KMS-11 (cell line): ENCODE measurements around the gene PLCB4.

Source experiments
- H2AFZ ChIP-seq: fragments of 200-600 bp; sonication (generic); 2 replicates; pipeline ENCODE4 v1.6.1; 2016; ENCODE audit warnings: antibody characterized with exemption, mixed run types, low read depth
- H3K27ac ChIP-seq: fragments of 200-600 bp; sonication (generic); 2 replicates; pipeline ENCODE4 v1.6.1; 2016; ENCODE audit warnings: mild to moderate bottlenecking, mixed run types
- H3K27me3 ChIP-seq: fragments of 200-600 bp; sonication (generic); 2 replicates; pipeline ENCODE4 v1.6.1; 2017; ENCODE audit warnings: mild to moderate bottlenecking, low read depth, mixed run types, moderate library complexity; ENCODE audit not compliant: insufficient read depth
- H3K36me3 ChIP-seq: fragments of 200-600 bp; sonication (generic); 2 replicates; pipeline ENCODE4 v1.6.1; 2017; ENCODE audit warnings: mild to moderate bottlenecking, mixed run types; ENCODE audit not compliant: insufficient read depth
- H3K4me1 ChIP-seq: fragments of 200-600 bp; sonication (generic); 2 replicates; pipeline ENCODE4 v1.6.1; 2016; ENCODE audit warnings: mild to moderate bottlenecking, low read depth, mixed run types; ENCODE audit not compliant: poor library complexity, severe bottlenecking
- H3K4me2 ChIP-seq: fragments of 200-600 bp; sonication (generic); 2 replicates; pipeline ENCODE4 v1.7.0; 2016; ENCODE audit warnings: mild to moderate bottlenecking, mixed run types
- H3K4me3 ChIP-seq: fragments of 200-600 bp; sonication (generic); IDR thresholded peaks from 2 replicates; pipeline ENCODE4 v1.6.1; 2017; ENCODE audit warnings: low read depth, low read length, mixed read lengths; ENCODE audit not compliant: insufficient read depth
- H3K79me2 ChIP-seq: fragments of 200-600 bp; sonication (generic); 2 replicates; pipeline ENCODE4 v1.6.1; 2016; ENCODE audit warnings: low read depth, mixed run types; ENCODE audit not compliant: insufficient read depth
- H3K9ac ChIP-seq: fragments of 200-600 bp; sonication (generic); 2 replicates; pipeline ENCODE4 v1.6.1; 2016; ENCODE audit warnings: mild to moderate bottlenecking, mixed run types
- H4K20me1 ChIP-seq: fragments of 200-600 bp; sonication (generic); 2 replicates; pipeline ENCODE4 v1.6.1; 2016; ENCODE audit warnings: mild to moderate bottlenecking, mixed run types; ENCODE audit not compliant: insufficient read depth
- TF ChIP-seq, protein P1 (sequence below): fragments of 200-600 bp; sonication (generic); conservative IDR thresholded peaks from 2 replicates; pipeline ENCODE4 v1.6.1; 2017; ENCODE audit warnings: low read depth, mild to moderate bottlenecking, antibody characterized with exemption, low read length, moderate library complexity, mixed read lengths

The PLCB4 gene

DNA sequence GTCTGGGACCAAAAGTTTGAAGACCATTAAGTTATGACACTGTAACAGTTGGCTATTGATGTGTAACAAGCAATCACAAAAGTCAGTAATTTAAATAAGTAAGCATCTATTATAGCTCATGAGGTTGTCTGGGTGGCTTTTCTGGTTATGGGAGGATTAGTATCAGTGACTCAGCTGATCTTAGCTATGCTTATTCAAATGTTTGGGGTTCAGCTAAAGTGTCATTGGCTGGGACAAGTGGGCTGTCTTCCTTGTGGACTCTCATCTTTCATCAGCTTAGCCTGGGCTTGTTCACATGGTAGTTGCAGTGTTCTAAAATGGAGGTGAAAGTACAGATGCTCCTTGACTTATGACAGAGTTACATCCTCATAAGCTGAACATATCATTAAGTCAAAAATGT is 370.9 kb downstream of the PLCB4 start:
- H3K27me3 ChIP-seq, result no peaks in the 10 kb centered on the region
- H3K36me3 ChIP-seq, result no peaks in the 10 kb centered on the region
- H3K4me1 ChIP-seq, result peaks cover 56% of the 10 kb centered on the region
- no peak overlapping the region; the same call in 1 of the 2 replicates for H2AFZ ChIP-seq
- no peaks in the 10 kb centered on the region for H3K79me2 ChIP-seq
- H3K9ac ChIP-seq, result no peak overlapping the region
- TF ChIP-seq, protein P1, sequence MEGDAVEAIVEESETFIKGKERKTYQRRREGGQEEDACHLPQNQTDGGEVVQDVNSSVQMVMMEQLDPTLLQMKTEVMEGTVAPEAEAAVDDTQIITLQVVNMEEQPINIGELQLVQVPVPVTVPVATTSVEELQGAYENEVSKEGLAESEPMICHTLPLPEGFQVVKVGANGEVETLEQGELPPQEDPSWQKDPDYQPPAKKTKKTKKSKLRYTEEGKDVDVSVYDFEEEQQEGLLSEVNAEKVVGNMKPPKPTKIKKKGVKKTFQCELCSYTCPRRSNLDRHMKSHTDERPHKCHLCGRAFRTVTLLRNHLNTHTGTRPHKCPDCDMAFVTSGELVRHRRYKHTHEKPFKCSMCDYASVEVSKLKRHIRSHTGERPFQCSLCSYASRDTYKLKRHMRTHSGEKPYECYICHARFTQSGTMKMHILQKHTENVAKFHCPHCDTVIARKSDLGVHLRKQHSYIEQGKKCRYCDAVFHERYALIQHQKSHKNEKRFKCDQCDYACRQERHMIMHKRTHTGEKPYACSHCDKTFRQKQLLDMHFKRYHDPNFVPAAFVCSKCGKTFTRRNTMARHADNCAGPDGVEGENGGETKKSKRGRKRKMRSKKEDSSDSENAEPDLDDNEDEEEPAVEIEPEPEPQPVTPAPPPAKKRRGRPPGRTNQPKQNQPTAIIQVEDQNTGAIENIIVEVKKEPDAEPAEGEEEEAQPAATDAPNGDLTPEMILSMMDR, result no peak
- no peak overlapping the region for H3K4me3 ChIP-seq
- peak overlapping the region; percentile 73; the same call in 1 of the 2 replicates for H3K4me2 ChIP-seq
- peak overlapping the region; percentile 92 for H3K27ac ChIP-seq
- no peaks in the 10 kb centered on the region for H4K20me1 ChIP-seq

DNA sequence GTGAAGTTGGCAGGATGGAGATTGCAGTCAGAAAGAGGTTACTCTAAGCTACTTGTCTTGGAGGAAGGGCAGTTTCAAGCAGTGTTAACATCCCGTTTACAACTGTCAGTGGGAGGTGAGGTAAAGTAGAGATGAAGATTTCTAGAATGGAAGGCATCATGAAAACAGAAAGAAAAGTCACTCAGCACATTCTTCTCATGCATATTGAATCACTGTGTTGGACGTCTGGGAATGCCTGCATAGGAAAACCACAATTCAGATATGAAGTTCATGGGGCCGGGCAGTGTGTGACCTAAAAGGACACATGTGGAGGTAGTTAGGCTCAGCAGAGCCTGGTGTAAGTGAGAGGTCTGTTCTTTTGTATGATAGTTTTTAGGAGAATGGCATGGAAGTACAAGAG is 372.0 kb downstream of the PLCB4 start:
- H2AFZ ChIP-seq, result peak overlapping the region; percentile 54
- H3K4me3 ChIP-seq, result no peak overlapping the region
- peaks cover 67% of the 10 kb centered on the region for H3K4me1 ChIP-seq
- no peaks in the 10 kb centered on the region for H4K20me1 ChIP-seq
- TF ChIP-seq, protein P1, result no peak
- H3K9ac ChIP-seq, result peak overlapping the region; percentile 27; the same call in 1 of the 2 replicates
- no peaks in the 10 kb centered on the region for H3K79me2 ChIP-seq
- peak overlapping the region; percentile 92 for H3K27ac ChIP-seq
- H3K27me3 ChIP-seq, result no peaks in the 10 kb centered on the region
- no peaks in the 10 kb centered on the region for H3K36me3 ChIP-seq
- peak overlapping the region; percentile 73 for H3K4me2 ChIP-seq

- Histone ChIP-seq H3K27ac (peak overlapping the region; percentile 92), H3K9ac (peak overlapping the region; percentile 27; the same call in 1 of the 2 replicates), H3K4me2 (peak overlapping the region; percentile 73), H4K20me1 (no peaks in the 10 kb centered on the region), H3K27me3 (no peaks in the 10 kb centered on the region), H3K79me2 (no peaks in the 10 kb centered on the region), H2AFZ (no peak overlapping the region; the same call in 1 of the 2 replicates), H3K36me3 (no peaks in the 10 kb centered on the region), H3K4me3 (no peak overlapping the region), H3K4me1 (peaks cover 77% of the 10 kb centered on the region)
- TF ChIP-seq, protein P1, result no peak
These were observed 373.1 kb downstream of the PLCB4 start for GRCh38 chr20:9441948-9442347.

DNA sequence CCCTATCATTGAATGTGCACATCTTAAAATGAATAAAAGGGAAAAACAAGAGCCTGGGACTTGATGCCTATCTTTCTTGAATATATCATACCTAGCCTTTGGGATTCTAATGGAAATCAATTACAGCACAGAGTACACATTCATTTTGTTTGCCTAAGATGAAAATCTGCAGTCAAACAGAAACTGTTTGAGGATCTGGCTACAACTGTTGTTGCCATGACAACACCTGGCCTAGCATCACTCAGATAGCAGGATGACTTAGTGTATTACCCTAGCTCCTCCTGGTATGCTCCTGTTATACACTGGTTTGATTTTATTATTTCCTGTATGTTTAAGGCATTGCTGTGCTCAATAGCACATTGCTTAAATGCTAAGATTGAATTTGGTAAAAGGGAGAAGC is 374.0 kb downstream of the PLCB4 start:
- Histone ChIP-seq H3K4me3 (no peak overlapping the region), H3K9ac (peak overlapping the region; percentile 27; the same call in 1 of the 2 replicates), H3K4me2 (peak overlapping the region; percentile 73), H3K79me2 (no peaks in the 10 kb centered on the region), H3K36me3 (no peaks in the 10 kb centered on the region), H3K27ac (peak overlapping the region; percentile 92), H4K20me1 (no peaks in the 10 kb centered on the region), H2AFZ (no peak overlapping the region), H3K4me1 (peaks cover 86% of the 10 kb centered on the region), H3K27me3 (no peaks in the 10 kb centered on the region)
- TF ChIP-seq, protein P1, result no peak
